ENCODE results near the gene CAPN14.

GRCh38 chr2:31163011-31163539 lies 54.2 kb downstream of the CAPN14 start:
- TF ChIP-seq CTCF (conservative IDR thresholded peaks at IDR 0.05; ENCODE audit: low read depth, low read length) (no peak), EZH2 (IDR thresholded peaks at IDR 0.05; ENCODE audit: borderline replicate concordance, low read depth, low read length, poor library complexity, severe bottlenecking) (no peak)
